ENCODE results near the gene IL3RA. TPM values are rescaled to one million over a fixed set of nuclear protein-coding genes. Genes with fewer than 3 reads are reported as not detected.

IL3RA gene
- total and polyA plus RNA-seq, 8 donors: 2.4 to 10.1 (median 4.5) TPM; not detected in 1

- Histone ChIP-seq H3K4me1 (no peaks in the 10 kb centered on the region), H3K27ac (no peak overlapping the region), H3K27me3 (peaks cover 0 to 12% (median 0%) of the 10 kb centered on the region in 3 donors), H3K9me3 (no peaks in the 10 kb centered on the region), H3K4me3 (no peak overlapping the region), H3K36me3 (no peaks in the 10 kb centered on the region)
- no peak for DNase-seq
- intact Hi-C loops (cut with DNase I; ENCODE audit: low total_unique reads): no loop called here
- 72 to 79% (median 75%) methylated on average over 9 of the region's 9 CpGs for WGBS, 5 donors
- no peak for TF ChIP-seq POLR2A (IDR thresholded peaks at IDR 0.05)
- TF ChIP-seq POLR2AphosphoS5 (IDR thresholded peaks at IDR 0.05): no peak
- TF ChIP-seq, protein P1, sequence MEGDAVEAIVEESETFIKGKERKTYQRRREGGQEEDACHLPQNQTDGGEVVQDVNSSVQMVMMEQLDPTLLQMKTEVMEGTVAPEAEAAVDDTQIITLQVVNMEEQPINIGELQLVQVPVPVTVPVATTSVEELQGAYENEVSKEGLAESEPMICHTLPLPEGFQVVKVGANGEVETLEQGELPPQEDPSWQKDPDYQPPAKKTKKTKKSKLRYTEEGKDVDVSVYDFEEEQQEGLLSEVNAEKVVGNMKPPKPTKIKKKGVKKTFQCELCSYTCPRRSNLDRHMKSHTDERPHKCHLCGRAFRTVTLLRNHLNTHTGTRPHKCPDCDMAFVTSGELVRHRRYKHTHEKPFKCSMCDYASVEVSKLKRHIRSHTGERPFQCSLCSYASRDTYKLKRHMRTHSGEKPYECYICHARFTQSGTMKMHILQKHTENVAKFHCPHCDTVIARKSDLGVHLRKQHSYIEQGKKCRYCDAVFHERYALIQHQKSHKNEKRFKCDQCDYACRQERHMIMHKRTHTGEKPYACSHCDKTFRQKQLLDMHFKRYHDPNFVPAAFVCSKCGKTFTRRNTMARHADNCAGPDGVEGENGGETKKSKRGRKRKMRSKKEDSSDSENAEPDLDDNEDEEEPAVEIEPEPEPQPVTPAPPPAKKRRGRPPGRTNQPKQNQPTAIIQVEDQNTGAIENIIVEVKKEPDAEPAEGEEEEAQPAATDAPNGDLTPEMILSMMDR (IDR thresholded peaks at IDR 0.05): no peak
- TF ChIP-seq EP300 (IDR thresholded peaks at IDR 0.05): no peak
Measured at GRCh38 chrX:1322393-1322792, 14.2 kb upstream of the IL3RA start.

DNA sequence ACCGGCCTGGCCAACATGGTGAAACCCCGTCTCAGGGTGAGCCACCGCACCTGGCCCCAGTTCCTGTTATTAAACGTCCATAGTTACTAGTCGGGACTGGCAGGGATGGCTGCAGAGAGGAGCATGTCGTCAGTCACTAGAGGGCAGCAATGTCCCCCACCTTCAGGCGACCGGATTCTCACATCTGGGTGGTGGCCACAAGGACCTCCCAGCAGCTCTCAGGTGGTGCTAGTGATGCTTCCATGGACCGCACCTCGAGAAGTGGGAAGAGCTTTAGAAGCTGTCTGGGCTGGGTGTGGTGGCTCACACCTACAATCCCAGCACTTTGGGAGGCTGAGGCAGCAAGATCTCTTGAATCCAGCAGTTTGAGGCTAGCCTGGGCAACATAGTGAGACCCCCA is 13.3 kb upstream of the IL3RA start:
- H3K36me3 ChIP-seq: no peaks in the 10 kb centered on the region
- no peak overlapping the region for H3K27ac ChIP-seq
- H3K9me3 ChIP-seq: no peaks in the 10 kb centered on the region
- intact Hi-C loops (cut with DNase I; ENCODE audit: low total_unique reads): no loop called here
- H3K4me3 ChIP-seq: no peak overlapping the region
- no peak for TF ChIP-seq EP300 (IDR thresholded peaks at IDR 0.05)
- TF ChIP-seq, protein P1 (IDR thresholded peaks at IDR 0.05): peak in 1 of 7 experiments; percentile 23
- H3K4me1 ChIP-seq: no peaks in the 10 kb centered on the region
- peak; percentile 32 to 62 for DNase-seq
- WGBS, 5 donors: 10 to 19% (median 13%) methylated on average over 8 to 10 of the region's 10 CpGs
- peaks cover 0 to 12% (median 0%) of the 10 kb centered on the region in 3 donors for H3K27me3 ChIP-seq

GRCh38 chrX:1325515-1326116 is 11.0 kb upstream of the IL3RA start:
- Histone ChIP-seq H3K27me3 (peaks cover 0 to 30% (median 0%) of the 10 kb centered on the region in 3 donors), H3K36me3 (no peaks in the 10 kb centered on the region), H3K9me3 (no peaks in the 10 kb centered on the region), H3K4me3 (no peak overlapping the region), H3K4me1 (no peaks in the 10 kb centered on the region), H3K27ac (no peak overlapping the region)
- 51 to 58% (median 55%) methylated on average over 17 to 20 of the region's 20 CpGs for WGBS, 5 donors
- no peak for DNase-seq
- TF ChIP-seq, protein P1 (IDR thresholded peaks at IDR 0.05): no peak
- TF ChIP-seq EP300 (IDR thresholded peaks at IDR 0.05): no peak
- TF ChIP-seq POLR2A (IDR thresholded peaks at IDR 0.05): no peak
- no peak for TF ChIP-seq POLR2AphosphoS5 (IDR thresholded peaks at IDR 0.05)
- intact Hi-C loops (cut with DNase I; ENCODE audit: low total_unique reads): no loop called here

DNA sequence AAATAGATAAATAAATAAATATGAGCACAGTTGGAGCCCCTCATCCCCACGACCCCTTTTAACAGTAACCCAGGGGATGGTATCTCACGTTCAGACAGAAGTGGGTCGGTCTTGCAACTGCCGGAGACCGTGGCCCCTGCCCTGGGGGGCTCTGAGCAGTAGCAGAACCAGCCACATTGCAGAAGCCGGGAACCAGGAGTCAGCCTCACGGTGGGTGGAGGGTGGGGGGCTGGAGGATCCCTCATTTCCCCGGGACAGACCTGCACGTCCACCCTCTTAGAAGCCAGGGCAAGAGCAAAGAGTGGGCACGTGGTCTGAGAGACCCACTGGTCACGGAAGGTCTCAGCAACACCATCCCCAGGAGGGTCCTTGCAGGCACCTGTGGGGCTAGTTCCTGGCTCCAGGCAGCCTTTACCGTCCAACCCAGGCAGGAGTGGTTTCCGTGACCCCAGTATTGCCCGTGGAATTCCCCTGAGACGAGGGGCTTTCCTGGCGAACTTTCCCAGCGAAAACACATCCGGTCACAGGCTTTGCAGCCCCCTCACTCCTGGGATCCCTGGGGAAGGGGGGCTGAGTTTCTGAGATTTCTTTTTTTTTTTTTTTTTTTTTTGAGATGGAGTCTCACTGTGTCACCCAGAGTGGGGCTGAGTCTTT is 8.8 kb upstream of the IL3RA start:
- 57 to 68% (median 64%) methylated on average over 15 to 18 of the region's 18 CpGs for WGBS, 5 donors
- H3K36me3 ChIP-seq: no peaks in the 10 kb centered on the region
- TF ChIP-seq EP300 (IDR thresholded peaks at IDR 0.05): no peak
- TF ChIP-seq, protein P1 (IDR thresholded peaks at IDR 0.05): no peak
- no peak for TF ChIP-seq POLR2AphosphoS5 (IDR thresholded peaks at IDR 0.05)
- no peak for TF ChIP-seq POLR2A (IDR thresholded peaks at IDR 0.05)
- no peaks in the 10 kb centered on the region for H3K4me1 ChIP-seq
- H3K9me3 ChIP-seq: no peaks in the 10 kb centered on the region
- H3K27ac ChIP-seq: no peak overlapping the region
- no peak overlapping the region for H3K4me3 ChIP-seq
- intact Hi-C loops (cut with DNase I; ENCODE audit: low total_unique reads): no loop called here
- peaks cover 0 to 31% (median 0%) of the 10 kb centered on the region in 3 donors for H3K27me3 ChIP-seq
- peak in 1 of 2 donors; percentile 44 for DNase-seq
